HG03575 (cell line): ENCODE data around the gene CLEC4D.

Experiments used
- ATAC-seq: cut with Tn5 transposase; IDR thresholded peaks from one replicate; pipeline ENCODE4 v1.9.1; 2021; ENCODE audit not compliant: unreplicated experiment, insufficient number of reproducible peaks, low FRiP score; ENCODE audit errors: extremely low read depth

Gene CLEC4D

GRCh38 chr12:8566525-8566924 is 53.2 kb downstream of the CLEC4D start:
- no peak for ATAC-seq
